ENCODE measurements around the gene AP4E1. TPM values are rescaled to one million over a fixed set of nuclear protein-coding genes. Genes with fewer than 3 reads are reported as not detected.
"Not testable (repeated sequence)": the region's sequence is repeated elsewhere in the genome, so short reads cannot be mapped to it uniquely, and the experiment has no call there.

The AP4E1 gene
- 6.0 TPM for total RNA-seq
- long read RNA-seq, full-length matches to known transcripts: 3 of 6 reads
- long read RNA-seq, partial matches to known transcripts: 3 of 6 reads
- long read RNA-seq, other reads (novel, unspliced or antisense): 0 of 6 reads

DNA sequence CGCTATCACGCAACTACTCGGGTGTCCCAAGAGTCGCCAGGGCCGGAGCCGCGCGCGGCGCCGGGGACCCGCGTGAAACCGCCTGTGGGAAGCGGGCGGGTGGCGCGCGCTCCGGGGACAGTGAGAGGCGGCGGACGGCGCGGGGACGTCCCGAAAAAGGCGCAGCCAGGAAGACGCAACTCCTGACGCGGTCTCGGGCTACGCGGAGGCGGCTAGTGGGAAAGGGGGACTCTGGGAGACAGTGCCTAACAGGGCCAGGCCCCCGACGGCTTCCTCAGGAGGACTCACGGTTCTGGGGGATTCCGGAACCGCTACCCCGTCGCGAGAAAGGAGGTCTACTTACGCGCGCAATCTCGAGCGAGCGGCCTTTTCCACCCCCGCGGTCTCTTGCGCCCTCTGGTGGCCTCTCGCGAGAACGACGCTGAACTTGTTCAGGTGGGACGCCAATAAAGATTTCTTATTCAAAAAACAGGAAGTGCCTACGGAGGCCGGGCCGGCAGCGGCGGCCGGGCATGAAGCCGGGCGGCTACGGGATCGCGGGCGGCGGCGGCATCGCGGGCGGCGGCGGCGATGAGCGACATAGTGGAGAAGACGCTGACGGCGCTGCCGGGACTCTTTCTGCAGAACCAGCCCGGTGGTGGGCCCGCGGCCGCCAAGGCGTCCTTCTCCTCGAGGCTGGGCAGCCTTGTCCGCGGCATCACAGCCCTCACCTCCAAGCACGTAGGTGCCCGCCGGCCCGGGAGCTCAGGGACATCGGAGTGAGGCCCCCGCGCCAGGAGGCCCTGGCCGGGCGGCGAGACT, at the start of gene AP4E1:
Gene AP4E1, plus strand, starts transcription at position 475 of the 801 bp plus-strand sequence. Its CDS starts 96 bp downstream, at position 571.
- DNase-seq (peak; percentile 94), ATAC-seq (ENCODE audit: poor library complexity) (peak; percentile 93)
- intact Hi-C loops (cut with DNase I): no loop called here

DNA sequence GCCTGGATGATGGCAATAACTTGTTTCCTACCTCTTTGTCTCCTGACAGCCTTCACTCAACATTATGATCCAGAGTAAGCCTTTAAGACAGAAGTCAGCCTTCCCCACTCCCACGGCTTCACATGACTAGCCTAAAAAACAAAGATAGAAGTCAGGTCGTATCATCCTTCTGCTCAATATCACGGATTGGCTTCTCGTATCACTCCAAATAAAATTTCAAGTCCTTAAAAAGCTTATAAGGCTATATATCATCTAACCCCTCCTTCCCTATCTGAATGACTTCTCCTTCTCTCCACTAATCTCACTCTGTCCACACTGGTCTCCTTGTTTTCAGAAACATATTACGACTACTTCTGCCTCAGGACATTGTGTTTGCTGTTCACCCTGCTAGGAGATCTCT, 47.7 kb upstream of the AP4E1 start:
- ATAC-seq (ENCODE audit: poor library complexity) (no peak), DNase-seq (no peak)
- intact Hi-C loops (cut with DNase I): no loop called here

DNA sequence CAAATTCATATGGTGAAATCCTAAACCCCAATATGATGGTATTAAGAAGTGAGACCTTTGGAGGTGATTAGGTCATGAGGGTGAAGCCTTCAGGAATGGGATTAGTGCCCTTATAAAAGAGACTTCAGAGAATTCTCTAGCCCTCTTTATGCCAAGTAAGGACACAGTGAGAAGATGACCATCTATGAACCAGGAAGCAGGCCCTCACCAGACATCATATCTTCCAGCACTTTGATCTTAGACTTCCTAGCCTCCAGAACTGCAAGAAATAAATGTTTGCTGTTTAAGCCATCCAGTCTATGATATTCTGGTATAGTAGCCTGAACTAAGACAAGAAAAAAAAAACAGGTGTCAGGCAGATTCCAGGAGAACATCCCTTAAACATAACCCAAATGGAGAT, 45.9 kb upstream of the AP4E1 start:
- DNase-seq (no peak), ATAC-seq (ENCODE audit: poor library complexity) (no peak)
- intact Hi-C loops (cut with DNase I): no loop called here

DNA sequence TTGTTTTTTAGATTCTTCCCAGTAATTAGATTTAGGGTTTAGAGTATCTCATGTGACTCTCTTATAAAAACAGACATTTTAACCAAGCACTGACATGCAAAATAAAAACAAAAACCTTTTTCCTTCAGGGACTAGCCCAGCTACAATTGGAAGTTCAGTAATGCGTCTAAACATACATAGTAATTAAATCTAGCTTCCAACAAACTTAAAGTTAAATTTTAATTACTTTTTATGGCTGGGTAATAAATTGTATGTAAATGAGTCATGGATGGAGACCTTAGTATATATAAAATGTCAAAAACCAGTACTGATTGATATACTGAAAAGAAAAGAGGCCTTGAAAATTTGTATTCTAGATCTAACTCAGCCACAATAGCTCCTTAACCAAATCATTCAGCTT, 43.6 kb upstream of the AP4E1 start:
- no peak for ATAC-seq (ENCODE audit: poor library complexity)
- intact Hi-C loops (cut with DNase I): no loop called here

DNA sequence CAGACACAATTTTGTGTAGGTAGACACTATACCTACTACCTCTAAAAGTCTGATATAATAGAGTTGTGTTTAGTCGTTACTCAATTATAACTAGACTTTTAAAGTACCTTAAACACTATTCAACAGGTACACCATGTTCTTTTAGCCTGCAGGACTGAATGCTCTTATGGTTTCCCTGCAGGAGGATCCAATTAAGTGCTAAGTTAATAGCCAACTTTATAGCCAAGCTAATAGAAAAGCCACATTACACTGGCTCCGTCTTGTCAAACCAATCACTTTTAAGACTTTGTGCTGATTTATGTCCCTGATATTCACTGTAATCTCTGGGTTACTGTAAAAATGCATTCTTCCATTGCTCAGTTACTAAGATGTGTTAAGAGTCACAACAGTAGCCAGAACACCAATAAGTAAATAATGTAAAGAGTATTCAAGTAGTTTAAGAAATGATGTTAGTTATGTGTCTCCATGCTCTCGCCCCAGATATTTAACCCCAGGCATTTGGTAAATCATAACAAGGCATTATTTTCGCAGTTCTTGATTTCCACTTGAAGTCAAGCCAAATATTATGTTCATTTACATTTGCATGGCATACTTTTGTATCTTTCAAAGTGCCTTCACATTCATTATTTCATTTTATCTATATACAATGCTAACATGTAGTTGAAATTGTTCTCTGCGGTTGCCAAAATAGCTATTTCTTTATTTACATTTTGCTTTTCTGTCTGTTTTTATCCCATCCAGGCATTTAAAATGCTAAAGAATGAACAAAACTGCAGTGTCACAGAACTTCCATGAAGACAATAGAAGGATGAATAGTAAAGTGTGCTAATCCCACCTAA, 42.7 kb upstream of the AP4E1 start:
- no peak for DNase-seq
- intact Hi-C loops (cut with DNase I): no loop called here
- no peak for ATAC-seq (ENCODE audit: poor library complexity)

More for the DNA sequence above, 43.6 kb upstream of the AP4E1 start:
- DNase-seq: no peak

DNA sequence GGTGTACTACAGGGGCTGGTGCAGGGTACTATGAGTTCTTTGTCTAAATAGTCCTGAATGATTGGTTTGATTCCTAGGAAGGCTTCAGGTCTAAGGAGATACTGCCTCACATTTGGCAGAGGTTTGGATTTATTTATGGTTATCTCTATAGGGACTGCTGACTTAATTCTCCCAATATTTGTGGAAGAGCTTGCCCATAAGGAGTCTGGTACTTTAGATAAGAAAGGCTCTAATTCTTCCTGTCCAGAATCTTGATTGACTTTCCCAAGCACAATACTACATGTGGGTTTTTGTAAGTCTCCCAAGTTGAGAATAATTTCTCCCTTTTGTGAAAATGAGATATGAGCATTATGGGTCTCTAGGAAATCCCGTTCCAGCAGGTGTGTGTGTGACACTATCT, 36.7 kb upstream of the AP4E1 start:
- ATAC-seq (ENCODE audit: poor library complexity) (no peak), DNase-seq (no peak)
- intact Hi-C loops (cut with DNase I): no loop called here

DNA sequence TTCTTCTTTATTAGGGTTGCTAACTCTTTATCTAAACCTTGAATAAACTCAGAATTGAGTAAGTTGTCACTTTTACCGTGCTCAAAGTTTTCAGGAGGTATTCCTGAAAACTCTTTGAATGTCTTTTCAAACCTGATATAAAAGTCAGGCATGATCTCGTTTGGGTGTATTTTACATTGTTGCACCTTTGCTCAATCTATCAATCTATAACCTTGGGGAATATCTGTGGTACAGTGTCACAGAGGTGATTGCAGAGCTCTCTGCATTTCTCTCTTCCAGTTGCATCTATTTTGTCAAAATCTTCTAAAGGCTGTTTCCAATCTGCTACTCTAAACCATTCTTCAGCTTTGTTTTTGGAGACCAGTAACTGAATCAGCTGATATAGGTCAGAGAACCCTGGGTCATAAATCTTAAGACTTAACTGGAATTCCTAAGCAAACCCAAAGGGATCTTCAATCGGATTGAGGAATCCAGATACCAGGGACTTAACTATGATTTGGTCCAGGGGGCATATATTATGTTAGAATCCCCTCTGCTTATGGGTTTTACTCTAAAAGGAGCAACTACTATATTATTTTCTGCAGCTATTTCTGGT, 35.6 kb upstream of the AP4E1 start:
- DNase-seq (no peak), ATAC-seq (ENCODE audit: poor library complexity) (no peak)
- intact Hi-C loops (cut with DNase I): no loop called here

DNA sequence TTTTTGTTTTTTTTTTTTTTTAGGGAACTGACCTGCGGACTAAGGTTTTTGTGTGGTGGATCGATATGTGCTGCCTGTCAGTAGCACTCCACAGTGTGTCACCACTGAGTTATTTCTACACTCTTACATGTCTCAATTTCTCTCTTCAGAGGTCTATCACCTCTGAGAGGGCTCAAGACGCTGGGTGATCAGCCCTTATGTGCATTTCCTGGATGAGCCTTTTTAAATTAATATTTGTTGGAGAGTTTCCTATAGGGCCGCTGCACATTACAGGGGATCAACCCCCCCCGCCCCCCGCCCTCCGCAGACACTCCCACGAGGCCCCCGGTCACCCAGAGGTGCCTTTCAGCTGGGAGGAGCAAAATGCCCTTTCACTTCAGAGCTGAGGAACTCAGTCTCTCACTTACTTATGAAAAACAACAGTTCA, 34.5 kb upstream of the AP4E1 start:
- no peak for DNase-seq
- intact Hi-C loops (cut with DNase I): no loop called here
- ATAC-seq (ENCODE audit: poor library complexity): peak; percentile 53

DNA sequence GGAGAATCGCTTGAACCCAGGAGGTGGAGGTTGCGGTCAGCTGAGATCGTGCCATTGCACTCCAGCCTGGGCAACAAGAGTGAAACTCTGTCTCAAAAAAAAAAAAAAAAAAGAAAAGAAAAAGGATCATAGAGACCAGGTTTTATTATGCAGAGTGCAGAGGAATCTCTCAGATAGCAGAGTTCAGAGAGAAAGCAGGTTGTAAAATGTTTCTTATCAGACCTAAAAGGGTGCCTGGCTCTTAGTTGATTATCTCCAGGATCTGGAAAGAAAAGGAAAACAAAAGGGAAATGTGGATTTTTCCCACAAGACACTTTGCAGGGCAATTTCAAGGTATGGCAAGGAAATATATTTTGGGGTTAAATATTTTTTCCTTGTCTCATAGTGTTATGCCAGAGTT, 33.2 kb upstream of the AP4E1 start:
- ATAC-seq (ENCODE audit: poor library complexity); DNase-seq: not testable (repeated sequence)
- intact Hi-C loops (cut with DNase I): loop anchor here (5.0 kb wide), 2 partner anchors 108 to 193 kb away; partner anchors contain the start of gene SPPL2A

DNA sequence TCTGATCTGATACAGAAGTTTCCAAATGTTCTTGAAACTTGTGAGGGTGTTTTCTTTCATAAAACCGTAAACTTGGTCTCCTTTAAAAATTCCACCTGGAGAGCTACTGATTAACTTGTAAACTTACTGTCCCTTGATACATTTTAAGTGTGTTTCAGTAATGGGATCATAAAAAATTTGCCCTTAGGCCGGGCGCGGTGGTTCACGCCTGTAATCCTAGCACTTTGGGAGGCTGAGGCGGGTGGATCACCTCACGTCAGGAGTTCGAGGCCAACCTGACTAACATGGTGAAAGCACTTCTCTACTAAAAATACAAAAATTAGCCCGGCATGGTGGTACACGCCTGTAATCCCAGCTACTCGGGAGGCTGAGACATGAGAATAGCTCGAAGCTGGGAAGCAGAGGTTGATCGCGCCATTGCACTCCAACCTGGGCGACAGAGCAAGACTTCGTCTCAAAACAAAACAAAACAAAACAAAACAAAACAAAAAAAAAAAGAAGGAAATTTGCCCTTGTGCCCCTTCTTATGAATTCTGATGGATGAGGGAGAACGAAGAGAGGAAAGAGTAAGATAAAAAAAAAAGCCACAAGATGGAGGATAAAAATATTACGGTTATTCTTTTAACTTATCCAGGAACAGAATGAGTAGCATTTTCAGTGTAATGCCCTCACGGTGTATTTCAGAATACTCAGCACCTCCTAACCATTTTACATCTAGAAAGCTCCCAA, 32.1 kb upstream of the AP4E1 start:
- ATAC-seq (ENCODE audit: poor library complexity) (peak; percentile 29), DNase-seq (no peak)
- intact Hi-C loops (cut with DNase I): loop anchor here (5.0 kb wide), 2 partner anchors 109 to 194 kb away; partner anchors contain the start of gene SPPL2A

DNA sequence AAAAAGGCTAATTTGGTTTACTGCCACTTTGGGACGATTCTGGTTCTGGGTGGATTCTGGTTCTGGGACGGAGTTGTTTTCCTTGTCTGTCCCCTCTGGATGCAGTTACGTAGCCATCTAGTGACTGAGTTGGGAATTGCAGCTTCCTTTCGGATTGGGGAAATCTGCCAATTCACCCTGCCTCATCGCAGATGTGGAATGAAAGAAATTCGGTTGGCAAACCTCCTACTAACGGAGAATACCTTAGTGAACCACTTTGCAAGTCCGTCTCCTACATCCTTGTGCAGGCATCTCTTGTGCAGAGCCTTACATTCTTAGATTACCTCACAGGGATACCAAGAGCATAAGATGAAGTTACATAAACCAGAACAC, 31.5 kb upstream of the AP4E1 start:
- DNase-seq: peak; percentile 51
- intact Hi-C loops (cut with DNase I): loop anchor here (5.0 kb wide), 2 partner anchors 110 to 195 kb away; partner anchors contain the start of gene SPPL2A
- ATAC-seq (ENCODE audit: poor library complexity): peak; percentile 85

DNA sequence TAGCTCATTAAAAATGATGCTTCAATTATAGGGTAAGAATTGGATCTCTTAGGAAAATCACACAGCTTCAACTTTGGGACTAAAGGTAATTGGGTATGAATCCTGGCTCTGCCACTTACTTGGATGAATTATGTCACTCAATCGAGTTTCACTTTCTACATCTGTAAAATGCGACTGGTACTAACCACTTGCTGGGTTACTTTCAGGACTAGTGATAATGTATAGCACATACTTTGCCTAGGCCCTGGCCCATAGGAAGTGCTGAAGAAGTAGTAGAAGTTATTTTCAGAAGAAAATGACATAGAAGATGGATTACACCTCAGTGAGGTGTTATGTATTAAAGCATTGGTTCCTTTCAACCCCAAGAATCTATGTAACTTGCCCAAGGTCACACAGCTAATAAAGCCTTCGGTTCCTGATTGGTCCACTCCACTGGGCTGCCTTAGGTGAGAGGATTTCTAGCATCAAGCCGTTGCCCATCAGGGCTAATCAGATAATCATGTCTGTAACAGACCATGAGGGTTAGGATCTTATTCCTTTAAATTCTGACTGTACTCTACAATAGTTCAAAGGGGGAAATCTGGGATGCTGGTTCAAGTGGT, 29.4 kb upstream of the AP4E1 start:
- intact Hi-C loops (cut with DNase I): loop anchor here (5.0 kb wide), 2 partner anchors 112 to 197 kb away; partner anchors contain the start of gene SPPL2A
- no peak for DNase-seq
- ATAC-seq (ENCODE audit: poor library complexity): no peak

DNA sequence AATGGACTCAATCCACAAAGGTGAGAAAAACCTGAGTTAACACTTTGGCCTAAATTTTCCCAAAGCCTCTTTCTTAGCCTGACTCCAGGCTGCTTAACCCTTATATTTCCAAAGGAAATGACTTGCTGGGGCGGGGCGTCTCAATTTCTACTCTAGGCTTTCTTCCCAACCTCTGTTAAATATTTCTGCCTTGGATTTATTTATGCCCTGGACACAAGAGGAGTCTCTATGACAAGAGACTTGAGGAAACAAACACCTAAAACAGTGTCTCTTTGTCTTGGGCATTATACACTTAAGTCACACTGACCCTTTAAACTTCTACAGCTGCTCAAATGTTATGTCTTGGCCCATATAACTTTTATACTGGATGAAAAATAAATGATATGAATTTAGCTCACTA, 28.3 kb upstream of the AP4E1 start:
- DNase-seq (no peak), ATAC-seq (ENCODE audit: poor library complexity) (no peak)
- intact Hi-C loops (cut with DNase I): no loop called here

DNA sequence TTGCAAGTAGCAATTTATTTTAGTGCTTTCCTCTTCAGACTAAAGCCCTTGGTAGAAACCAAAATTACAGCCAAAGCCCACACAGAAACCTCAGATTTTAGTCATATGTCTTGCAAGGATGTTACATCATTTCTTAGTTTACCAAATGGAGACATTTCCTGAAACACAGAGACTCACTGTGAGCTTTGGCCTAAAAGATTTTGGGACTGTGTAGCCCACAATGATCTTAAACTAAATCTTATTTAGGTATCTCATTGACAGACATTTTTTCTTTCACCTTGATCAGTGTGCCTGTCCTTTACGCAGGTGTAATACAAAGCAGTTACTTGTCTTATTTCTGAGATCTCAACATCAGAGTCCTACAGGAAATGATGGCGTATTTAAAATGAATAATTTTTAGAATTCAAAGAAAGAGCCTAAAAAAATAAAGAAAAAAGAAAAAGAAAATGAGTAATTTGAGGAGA, 27.8 kb upstream of the AP4E1 start:
- intact Hi-C loops (cut with DNase I): no loop called here
- ATAC-seq (ENCODE audit: poor library complexity) (no peak), DNase-seq (no peak)

DNA sequence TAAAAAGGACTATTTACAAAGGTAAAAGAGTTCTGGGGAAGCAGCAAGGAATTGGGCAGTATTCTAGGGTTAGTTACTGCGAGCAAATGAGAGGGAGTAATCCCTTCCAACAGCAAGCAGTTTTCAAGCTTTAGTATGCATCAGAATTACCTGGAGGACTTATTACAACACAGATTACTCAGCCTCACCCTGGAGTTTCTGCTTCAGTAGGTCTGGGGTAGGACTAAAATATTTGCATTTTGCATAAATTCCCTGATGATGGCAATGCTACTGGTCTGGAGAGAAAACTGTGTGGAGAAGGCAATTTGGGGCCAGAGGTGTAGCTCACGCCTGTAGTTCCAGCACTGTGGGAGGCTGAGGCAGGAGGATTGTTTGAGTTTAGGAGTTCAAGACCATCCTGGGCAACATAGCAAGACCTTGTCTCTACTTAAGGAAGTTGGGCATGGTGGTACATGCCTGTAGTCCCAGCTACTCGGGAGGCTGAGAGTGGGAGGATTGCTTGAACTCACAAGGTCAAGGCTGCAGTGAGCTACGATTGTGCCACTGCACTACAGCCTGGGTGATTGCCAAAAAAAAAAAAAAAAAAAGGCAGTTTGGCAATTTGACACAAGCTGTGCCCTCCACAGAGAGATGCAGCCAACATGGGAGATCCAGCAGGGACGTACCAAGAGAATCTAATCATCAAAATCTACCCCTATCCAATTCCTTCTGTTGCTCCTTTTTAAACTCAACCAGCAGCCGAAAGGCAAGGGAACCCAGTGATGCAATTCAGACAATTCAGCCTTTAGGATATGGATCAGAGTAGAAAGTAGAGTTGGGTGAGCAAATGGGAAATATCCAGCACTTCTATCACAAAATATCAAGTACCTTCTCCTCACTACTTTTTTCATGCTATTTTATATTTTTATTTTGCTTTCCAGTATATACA, 27.1 kb upstream of the AP4E1 start:
- ATAC-seq (ENCODE audit: poor library complexity) (no peak), DNase-seq (no peak)
- intact Hi-C loops (cut with DNase I): no loop called here

DNA sequence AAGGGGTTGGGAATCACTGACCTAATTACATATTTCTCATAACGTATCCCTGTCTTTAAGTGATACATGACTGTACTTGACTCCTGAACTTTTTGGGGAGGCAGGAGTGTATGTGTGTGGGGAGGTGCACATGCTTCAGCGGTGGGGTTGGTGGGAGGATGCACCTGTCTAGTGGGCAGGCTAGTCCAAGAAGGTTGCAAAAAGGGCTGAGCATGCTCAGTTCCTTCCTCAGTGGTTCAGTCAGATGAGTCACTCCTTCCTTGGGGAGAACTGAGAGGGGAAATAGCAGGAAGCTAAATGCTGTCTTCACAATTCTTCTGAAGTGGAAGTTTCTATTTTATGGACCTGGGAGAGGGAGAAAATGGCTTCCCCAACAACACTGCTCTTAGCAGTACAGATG, 24.6 kb upstream of the AP4E1 start:
- DNase-seq: no peak
- peak; percentile 42 for ATAC-seq (ENCODE audit: poor library complexity)
- intact Hi-C loops (cut with DNase I): no loop called here

DNA sequence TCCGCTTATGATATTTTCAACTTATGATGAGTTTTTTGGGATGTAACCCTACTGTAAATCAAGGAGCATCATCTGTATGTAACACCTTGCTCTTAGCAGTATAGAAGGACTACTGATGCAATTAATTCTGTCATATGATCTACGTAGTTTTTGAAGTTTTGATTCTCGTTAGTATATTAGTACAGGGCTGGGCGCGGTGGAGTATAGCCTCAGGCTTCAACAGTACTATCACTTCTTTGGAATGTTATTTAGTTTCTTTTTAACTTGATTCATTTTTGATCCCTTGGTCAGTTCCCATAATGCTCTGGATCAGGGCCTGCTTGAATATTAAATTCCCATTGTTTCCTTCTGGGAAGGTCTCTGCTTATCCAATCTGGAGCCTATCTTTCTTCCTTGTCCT, 23.9 kb upstream of the AP4E1 start:
- ATAC-seq (ENCODE audit: poor library complexity) (no peak), DNase-seq (no peak)
- intact Hi-C loops (cut with DNase I): no loop called here
